Transverse colon (tissue), 4 donors: ENCODE measurements around the gene ARMC6.

Source experiments
- POLR2AphosphoS5 ChIP-seq, 3 donors: sonication (generic); formaldehyde crosslinking; IDR thresholded peaks; one replicate each; pipeline ENCODE4 v1.6.1; 2016; ENCODE audit warnings: antibody characterized with exemption in 3 of 3
- TF ChIP-seq, protein P1 (sequence below), 5 experiments: fragments of 200-600 bp in 3 of 5; fragments of 450-650 bp in 2 of 5; sonication (generic) in 3 of 5; IDR thresholded peaks; 1 replicate in 2 of 5; 2 replicates in 3 of 5; pipeline ENCODE4 v1.5.1; 2016 to 2017; ENCODE audit warnings: antibody characterized with exemption in 5 of 5, inconsistent platforms in 3 of 5, mild to moderate bottlenecking in 2 of 5, moderate library complexity in 1 of 5

DNA sequence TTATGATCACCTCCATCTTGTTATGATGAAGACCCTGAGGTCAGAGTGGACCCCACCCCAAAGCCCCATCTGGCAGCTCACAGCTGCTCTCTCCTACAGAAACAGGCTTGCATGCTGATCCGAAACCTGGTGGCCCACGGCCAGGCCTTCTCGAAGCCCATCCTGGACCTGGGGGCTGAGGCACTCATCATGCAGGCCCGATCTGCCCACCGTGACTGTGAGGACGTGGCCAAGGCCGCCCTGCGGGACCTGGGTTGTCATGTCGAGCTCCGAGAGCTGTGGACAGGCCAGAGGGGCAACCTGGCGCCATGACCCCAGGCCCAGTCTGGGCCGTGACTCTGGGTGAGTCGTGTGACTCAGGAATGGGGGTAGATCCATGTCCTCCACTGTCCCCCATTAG, 23.9 kb downstream of the ARMC6 start:
- TF ChIP-seq, protein P1, sequence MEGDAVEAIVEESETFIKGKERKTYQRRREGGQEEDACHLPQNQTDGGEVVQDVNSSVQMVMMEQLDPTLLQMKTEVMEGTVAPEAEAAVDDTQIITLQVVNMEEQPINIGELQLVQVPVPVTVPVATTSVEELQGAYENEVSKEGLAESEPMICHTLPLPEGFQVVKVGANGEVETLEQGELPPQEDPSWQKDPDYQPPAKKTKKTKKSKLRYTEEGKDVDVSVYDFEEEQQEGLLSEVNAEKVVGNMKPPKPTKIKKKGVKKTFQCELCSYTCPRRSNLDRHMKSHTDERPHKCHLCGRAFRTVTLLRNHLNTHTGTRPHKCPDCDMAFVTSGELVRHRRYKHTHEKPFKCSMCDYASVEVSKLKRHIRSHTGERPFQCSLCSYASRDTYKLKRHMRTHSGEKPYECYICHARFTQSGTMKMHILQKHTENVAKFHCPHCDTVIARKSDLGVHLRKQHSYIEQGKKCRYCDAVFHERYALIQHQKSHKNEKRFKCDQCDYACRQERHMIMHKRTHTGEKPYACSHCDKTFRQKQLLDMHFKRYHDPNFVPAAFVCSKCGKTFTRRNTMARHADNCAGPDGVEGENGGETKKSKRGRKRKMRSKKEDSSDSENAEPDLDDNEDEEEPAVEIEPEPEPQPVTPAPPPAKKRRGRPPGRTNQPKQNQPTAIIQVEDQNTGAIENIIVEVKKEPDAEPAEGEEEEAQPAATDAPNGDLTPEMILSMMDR (IDR thresholded peaks at IDR 0.05) = no peak
- TF ChIP-seq POLR2AphosphoS5 (IDR thresholded peaks at IDR 0.05) = no peak
